ENCODE measurements around the gene LIX1L. TPM values are rescaled to one million over a fixed set of nuclear protein-coding genes. Genes with fewer than 3 reads are reported as not detected.

Gene LIX1L
- total and polyA plus RNA-seq, 2 of the 13 experiments (the other 11 are each of a cell fraction or from before 2014, with no cell fraction given) = 8.1 to 24.9 TPM

GRCh38 chr1:145972580-145972979, 14.8 kb upstream of the LIX1L start (continued):
- TF ChIP-seq JARID2 (CRISPR knock-in tag; IDR thresholded peaks at IDR 0.05; ENCODE audit: insufficient replicate concordance) (no peak), ZNF24 (IDR thresholded peaks at IDR 0.05) (no peak), NR2F6 (IDR thresholded peaks at IDR 0.05) (no peak), NR2F6 (CRISPR knock-in tag; IDR thresholded peaks at IDR 0.05) (0 out of 2 replicates have a peak, but pooled peaks have one; percentile 22), JUNB (CRISPR knock-in tag; IDR thresholded peaks at IDR 0.05; ENCODE audit: borderline replicate concordance) (no peak), BCL3 (CRISPR knock-in tag; IDR thresholded peaks at IDR 0.05) (no peak), ERF (CRISPR knock-in tag; IDR thresholded peaks at IDR 0.05) (peak; percentile 24; the same call in 1 of the 2 replicates), ZNF451 (CRISPR knock-in tag; IDR thresholded peaks at IDR 0.05) (no peak), ZNF616 (CRISPR knock-in tag; IDR thresholded peaks at IDR 0.05; ENCODE audit: low read depth) (no peak), PHB2 (IDR thresholded peaks at IDR 0.05; ENCODE audit: partially characterized antibody) (no peak), CBX1 (IDR thresholded peaks at IDR 0.05; ENCODE audit: low read depth) (no peak), ZNF205 (CRISPR knock-in tag; IDR thresholded peaks at IDR 0.05) (peak; percentile 53; the same call in 1 of the 2 replicates), FIP1L1 (IDR thresholded peaks at IDR 0.05; ENCODE audit: borderline replicate concordance, insufficient read depth, low read depth, low read length) (no peak), RBM39 (IDR thresholded peaks at IDR 0.05; ENCODE audit: low read depth, low read length, poor library complexity, severe bottlenecking) (no peak), KMT2B (CRISPR knock-in tag; IDR thresholded peaks at IDR 0.05) (no peak; the same call in 1 of the 2 replicates), KDM6A (CRISPR knock-in tag; IDR thresholded peaks at IDR 0.05; ENCODE audit: low read depth) (peak; percentile 36; the same call in 1 of the 2 replicates), MXD4 (CRISPR knock-in tag; IDR thresholded peaks at IDR 0.05) (no peak)
- TF ChIP-seq, protein P1, sequence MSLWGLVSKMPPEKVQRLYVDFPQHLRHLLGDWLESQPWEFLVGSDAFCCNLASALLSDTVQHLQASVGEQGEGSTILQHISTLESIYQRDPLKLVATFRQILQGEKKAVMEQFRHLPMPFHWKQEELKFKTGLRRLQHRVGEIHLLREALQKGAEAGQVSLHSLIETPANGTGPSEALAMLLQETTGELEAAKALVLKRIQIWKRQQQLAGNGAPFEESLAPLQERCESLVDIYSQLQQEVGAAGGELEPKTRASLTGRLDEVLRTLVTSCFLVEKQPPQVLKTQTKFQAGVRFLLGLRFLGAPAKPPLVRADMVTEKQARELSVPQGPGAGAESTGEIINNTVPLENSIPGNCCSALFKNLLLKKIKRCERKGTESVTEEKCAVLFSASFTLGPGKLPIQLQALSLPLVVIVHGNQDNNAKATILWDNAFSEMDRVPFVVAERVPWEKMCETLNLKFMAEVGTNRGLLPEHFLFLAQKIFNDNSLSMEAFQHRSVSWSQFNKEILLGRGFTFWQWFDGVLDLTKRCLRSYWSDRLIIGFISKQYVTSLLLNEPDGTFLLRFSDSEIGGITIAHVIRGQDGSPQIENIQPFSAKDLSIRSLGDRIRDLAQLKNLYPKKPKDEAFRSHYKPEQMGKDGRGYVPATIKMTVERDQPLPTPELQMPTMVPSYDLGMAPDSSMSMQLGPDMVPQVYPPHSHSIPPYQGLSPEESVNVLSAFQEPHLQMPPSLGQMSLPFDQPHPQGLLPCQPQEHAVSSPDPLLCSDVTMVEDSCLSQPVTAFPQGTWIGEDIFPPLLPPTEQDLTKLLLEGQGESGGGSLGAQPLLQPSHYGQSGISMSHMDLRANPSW (CRISPR knock-in tag; IDR thresholded peaks at IDR 0.05; ENCODE audit: borderline replicate concordance) = no peak
- TF ChIP-seq, protein P2, sequence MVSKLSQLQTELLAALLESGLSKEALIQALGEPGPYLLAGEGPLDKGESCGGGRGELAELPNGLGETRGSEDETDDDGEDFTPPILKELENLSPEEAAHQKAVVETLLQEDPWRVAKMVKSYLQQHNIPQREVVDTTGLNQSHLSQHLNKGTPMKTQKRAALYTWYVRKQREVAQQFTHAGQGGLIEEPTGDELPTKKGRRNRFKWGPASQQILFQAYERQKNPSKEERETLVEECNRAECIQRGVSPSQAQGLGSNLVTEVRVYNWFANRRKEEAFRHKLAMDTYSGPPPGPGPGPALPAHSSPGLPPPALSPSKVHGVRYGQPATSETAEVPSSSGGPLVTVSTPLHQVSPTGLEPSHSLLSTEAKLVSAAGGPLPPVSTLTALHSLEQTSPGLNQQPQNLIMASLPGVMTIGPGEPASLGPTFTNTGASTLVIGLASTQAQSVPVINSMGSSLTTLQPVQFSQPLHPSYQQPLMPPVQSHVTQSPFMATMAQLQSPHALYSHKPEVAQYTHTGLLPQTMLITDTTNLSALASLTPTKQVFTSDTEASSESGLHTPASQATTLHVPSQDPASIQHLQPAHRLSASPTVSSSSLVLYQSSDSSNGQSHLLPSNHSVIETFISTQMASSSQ (IDR thresholded peaks at IDR 0.05; ENCODE audit: low read depth) = no peak
- TF ChIP-seq, protein P2 (CRISPR knock-in tag; IDR thresholded peaks at IDR 0.05; ENCODE audit: borderline replicate concordance) = no peak
- TF ChIP-seq, protein P3, sequence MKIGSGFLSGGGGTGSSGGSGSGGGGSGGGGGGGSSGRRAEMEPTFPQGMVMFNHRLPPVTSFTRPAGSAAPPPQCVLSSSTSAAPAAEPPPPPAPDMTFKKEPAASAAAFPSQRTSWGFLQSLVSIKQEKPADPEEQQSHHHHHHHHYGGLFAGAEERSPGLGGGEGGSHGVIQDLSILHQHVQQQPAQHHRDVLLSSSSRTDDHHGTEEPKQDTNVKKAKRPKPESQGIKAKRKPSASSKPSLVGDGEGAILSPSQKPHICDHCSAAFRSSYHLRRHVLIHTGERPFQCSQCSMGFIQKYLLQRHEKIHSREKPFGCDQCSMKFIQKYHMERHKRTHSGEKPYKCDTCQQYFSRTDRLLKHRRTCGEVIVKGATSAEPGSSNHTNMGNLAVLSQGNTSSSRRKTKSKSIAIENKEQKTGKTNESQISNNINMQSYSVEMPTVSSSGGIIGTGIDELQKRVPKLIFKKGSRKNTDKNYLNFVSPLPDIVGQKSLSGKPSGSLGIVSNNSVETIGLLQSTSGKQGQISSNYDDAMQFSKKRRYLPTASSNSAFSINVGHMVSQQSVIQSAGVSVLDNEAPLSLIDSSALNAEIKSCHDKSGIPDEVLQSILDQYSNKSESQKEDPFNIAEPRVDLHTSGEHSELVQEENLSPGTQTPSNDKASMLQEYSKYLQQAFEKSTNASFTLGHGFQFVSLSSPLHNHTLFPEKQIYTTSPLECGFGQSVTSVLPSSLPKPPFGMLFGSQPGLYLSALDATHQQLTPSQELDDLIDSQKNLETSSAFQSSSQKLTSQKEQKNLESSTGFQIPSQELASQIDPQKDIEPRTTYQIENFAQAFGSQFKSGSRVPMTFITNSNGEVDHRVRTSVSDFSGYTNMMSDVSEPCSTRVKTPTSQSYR (CRISPR knock-in tag; IDR thresholded peaks at IDR 0.05; ENCODE audit: borderline replicate concordance) = peak; percentile 11; the same call in 1 of the 2 replicates

Measured in HepG2 (cell line).